NCI-H1694 treated with DMSO at 0.1 percent for 48 hours (cell line): ENCODE results near the gene BMP8A.

Experiments
- DNase-seq: peaks from one replicate; lab custom pipeline; 2025; lab: John Stamatoyannopoulos, UW

The BMP8A gene

DNA sequence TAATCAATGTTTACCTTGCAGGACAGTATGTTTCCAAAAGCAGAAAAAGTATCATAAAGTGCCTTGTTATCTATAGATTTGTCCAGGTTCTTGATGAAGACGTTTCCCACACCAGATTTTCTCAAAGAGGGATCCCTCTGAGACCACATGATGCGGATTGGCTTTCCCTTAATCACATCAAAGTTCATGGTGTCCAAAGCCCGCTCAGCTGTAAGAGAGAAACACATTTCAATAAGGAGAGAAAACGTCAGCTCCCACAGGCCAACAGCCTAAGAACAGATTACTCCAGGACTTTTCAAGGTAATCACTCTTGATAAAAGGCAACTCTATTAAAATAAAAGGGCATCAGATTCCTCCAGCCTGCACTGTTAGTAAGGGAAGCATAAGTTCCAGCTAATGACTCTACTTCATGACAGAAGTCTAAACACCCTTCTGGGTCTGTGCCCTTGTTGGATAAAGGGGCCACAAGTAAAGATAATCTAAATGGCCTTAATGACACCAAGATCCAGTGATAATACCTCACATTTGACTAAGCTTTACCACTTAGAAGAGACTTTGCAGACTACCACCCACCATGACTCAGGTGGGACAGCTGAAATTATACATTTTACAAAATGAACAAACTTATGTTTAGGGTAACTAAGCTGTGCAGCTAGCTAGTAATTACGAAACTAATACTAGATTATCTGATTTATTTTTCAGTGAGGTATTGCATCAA lies 81.1 kb downstream of the BMP8A start:
- DNase-seq: no peak

GRCh38 chr1:39573097-39573465 lies 81.6 kb downstream of the BMP8A start:
- DNase-seq: no peak

DNA sequence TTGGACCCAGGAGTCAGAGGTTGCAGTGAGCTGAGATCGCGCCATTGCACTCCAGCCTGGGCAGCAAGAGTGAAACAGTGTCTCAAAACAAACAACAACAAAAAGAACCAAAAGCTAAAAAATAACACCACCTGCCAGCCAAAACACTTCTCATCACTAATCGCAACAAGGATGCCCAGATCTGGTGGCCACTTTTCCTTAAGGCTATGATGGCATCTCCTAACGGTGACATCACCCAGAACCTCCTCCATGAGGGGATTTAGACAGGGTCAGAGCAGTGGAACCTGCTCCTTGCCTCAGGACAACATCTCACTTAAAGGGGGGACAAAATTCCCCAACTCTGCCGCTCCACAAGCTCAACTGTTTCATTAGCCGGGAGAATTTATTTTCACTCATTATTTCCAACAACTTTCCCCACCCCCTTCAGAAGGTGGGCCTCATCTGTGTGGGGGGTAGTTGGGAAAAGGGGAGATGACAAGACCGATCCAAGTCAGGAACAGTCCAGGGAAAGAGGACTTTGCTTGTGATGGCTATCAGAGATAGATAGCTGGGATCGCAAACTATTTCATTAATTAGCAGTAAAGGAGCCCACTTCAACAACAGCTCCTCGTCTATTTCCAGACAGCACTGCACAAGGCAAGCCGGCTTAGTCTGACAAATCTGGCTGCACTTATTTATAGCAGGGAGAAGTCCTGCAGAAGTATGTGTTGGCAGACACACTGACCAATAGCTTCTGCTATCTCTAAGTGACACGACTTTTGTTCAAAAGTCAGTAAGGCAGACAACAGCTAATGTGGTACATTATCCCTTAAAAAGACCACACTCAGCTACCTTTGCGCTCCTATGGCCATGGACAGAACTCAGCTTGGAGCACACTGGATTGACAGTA lies 82.5 kb downstream of the BMP8A start:
- no peak for DNase-seq

DNA sequence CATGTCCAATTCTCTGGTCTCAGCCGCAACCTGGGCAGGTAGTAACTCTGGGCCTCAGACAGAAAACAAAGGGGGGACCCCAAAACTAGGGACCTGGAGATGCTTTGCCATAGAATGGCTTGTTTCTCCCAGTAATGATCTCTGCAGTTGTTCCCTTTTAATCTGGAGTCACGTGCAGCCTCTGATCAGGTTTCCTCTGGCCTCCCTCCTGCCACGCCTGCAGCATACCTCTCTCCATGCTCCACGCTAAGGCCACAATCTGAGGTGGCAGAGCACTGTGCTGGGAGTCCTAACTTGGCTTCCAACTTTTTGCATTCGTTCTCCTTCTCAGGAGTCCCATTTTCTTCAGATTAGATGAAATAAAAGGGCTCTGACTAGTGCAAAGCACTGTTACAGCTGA lies 83.2 kb downstream of the BMP8A start:
- DNase-seq: no peak
